Brain pericyte (primary cell): ENCODE measurements around the gene PARVG.

Source experiments
- DNase-seq: peaks from one replicate; pipeline ENCODE4 v3.0.0-alpha.2; 2012; ENCODE audit warnings: low read depth, low spot score

The PARVG gene

DNA sequence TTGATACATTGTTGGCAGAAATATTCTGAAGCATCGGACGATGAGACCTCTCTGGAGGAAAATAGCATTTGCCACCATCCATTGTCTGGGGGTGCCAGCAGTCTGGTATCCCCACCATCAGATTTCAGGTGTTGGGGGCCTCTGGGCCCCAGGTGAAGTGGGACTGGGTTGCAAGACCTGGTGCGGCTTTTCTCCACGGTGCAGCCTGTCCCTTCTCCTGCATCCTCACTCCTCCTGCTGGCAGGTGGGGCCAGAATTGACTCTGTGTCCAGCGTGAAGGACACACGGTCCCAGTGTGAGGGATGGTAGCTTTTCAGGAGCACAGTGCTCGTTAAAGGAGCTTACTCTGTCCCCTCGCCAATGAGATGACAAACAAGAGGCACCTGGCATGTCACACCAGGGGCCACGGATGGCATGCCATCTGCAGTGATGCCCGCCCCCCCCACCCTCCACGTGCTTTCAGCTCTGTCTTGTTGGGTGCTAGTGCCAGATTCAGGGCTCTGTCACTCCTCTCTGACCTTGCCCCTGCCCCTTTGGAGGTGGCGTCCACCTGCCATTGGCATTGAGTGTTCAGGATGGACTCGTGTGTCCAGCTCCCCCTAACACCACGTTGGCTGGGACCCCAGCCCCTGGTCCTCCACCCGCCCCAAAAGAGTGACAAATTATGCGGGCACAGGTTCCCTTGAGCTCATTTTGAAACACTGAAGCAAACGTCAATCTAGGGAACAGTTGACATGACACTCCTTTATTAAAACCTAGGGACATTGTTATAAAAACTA is 62.4 kb downstream of the PARVG start:
- no peak for DNase-seq

DNA sequence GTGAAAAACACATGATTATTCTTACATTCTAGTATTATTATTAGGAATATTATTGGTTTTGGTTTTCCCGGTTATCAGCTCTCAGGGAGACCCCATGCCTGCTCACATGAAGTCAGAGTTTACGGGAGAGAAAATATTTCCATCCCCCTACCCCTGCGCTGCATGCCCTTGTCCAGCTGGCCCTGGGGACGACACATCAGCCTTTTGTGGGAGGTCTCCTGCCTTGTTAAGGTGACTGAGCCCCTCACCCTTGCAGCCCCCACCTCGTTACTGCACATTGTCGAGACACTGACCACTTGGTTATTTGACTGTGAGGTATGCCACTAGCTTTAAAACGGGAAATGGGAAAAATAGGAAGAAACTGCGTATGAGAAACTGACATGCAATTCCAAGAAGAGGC is 63.0 kb downstream of the PARVG start:
- DNase-seq = no peak

- no peak for DNase-seq
Measured at GRCh38 chr22:44244265-44244822, 63.6 kb downstream of the PARVG start.

GRCh38 chr22:44245438-44245837 is 64.7 kb downstream of the PARVG start:
- DNase-seq = no peak

DNA sequence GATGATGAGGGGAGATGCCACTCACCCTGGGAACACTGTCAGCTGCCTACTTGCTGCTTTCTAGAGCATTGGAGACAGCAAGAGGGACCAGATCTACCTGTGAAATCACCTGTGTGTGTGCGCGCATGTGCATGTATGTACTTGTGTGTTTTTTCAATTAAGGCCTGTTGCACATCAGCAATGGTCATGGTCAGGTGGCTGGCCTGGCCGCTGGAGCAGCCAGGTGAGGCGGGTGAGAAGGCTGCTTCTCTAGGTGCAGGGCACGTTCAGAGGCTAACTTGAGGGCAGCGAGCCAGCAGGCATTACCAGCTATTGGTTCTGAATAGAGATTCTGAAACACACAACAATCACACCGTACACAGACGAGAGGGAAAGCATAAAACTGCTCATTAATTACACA is 65.1 kb downstream of the PARVG start:
- DNase-seq = no peak

DNA sequence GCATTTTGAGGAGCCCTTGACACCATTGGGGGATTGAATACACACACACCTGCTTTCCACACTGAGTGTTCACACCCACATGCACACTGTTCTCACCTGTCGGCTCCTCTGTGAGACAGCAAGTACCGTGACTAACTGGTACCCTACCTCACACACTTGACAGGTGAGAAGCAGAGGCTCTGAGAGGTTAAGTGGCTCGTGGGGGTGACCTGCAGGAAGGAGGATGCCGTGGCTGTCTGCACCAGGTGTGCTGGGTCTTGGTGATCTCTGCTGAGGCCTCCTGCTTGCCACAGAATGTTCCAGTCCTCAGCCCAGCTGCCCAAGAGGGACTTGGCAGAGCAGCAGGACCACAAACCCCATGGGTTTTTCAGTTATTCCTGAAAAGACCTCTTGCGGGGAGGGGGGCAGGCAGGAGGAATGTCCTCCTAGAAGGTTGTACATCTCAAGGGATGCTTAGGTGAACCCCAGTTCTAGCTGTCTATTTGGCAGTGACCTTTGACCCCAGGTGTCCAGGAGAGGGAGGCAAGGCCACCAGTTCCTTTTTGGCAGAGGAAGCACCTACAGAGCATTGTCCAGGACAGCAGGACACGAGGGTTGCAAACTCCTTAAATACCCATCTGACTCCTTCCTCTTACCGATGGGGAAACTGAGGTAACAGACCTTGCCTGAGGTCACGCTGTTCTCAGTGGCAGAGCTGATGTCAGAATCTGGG is 66.0 kb downstream of the PARVG start:
- DNase-seq = no peak

DNA sequence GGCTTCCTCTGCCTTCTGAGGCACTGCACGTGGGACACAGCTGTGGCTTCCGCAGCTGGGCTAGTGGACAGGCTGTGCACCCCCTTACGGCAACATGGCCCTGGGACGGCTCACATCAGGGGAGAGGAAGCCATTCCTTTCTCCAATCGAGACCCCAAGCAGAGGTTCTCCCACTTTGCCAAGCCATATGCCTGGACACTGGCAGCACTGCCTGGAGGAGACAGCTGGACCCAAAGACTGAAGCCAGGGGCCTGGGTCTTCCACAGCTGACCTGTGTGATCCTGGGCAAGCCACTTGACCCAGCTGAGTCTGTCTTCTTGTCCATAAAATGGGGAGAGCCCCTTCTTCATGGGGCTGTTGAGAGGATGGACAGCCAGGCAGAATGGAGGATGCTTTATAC is 66.6 kb downstream of the PARVG start:
- no peak for DNase-seq

GRCh38 chr22:44247923-44248892 is 67.5 kb downstream of the PARVG start:
- no peak for DNase-seq

DNA sequence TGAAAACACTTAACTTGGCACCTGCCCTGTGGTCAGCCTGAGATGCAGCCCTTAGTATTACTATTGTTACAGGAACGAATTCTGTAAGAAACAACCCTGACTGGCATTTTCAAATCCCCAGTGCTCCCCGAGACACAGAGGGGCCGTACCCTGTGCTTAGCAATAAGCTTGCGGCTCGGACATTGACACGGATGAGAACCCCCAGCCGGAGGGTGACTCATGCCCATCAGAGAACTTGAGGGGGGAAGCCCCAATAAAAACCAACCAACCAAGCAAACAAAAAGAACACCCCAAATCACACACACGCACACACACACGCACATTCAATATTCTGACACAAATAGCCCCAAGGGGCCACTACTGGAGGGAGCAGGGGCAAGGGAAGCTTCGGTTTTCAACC is 68.2 kb downstream of the PARVG start:
- no peak for DNase-seq

- DNase-seq = no peak
Measured at GRCh38 chr22:44249376-44250147, 68.8 kb downstream of the PARVG start.

DNA sequence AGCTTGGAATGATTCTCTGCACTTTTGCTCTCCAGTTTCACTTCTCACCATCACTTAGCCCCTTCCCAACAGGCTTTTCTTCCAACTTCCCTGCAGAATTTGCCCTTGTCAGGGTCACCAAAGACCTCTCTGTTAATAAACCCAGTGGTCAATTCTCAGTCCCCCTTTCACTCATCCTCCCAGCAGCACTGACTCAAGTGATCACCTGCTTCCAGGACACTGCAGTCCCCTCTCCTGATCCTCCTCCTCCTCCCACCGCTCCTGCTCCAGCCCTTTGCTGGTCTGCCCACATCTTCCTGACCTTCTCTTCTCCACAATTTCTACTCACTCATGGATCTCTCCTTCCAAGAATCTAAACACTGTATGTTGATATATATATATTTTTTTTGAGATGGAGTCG is 74.1 kb downstream of the PARVG start:
- no peak for DNase-seq

- no peak for DNase-seq
Measured at GRCh38 chr22:44256085-44256484, 75.4 kb downstream of the PARVG start.

GRCh38 chr22:44256556-44257485 is 76.1 kb downstream of the PARVG start:
- no peak for DNase-seq
